Hippocampal formation (tissue), 2 donors: Measurements from ENCODE around the gene RHOH.
"Not testable (repeated sequence)": the region's sequence is repeated elsewhere in the genome, so short reads cannot be mapped to it uniquely, and the experiment has no call there.

Experiments
- DNase-seq, 2 donors: peaks; one replicate each; lab custom pipeline; 2025; lab: John Stamatoyannopoulos, UW

Gene RHOH

GRCh38 chr4:40262077-40262528, 65.3 kb downstream of the RHOH start:
- DNase-seq, result no peak

GRCh38 chr4:40262861-40263260, 66.0 kb downstream of the RHOH start:
- DNase-seq, result no peak

- DNase-seq, result no peak
Measured at GRCh38 chr4:40264497-40264896, 67.7 kb downstream of the RHOH start.

- DNase-seq, result no peak
Measured at GRCh38 chr4:40264995-40265909, 68.4 kb downstream of the RHOH start.

GRCh38 chr4:40265910-40266274, 69.1 kb downstream of the RHOH start:
- DNase-seq, result no peak

GRCh38 chr4:40269133-40269532, 72.3 kb downstream of the RHOH start:
- no peak for DNase-seq

GRCh38 chr4:40270609-40271008, 73.8 kb downstream of the RHOH start:
- DNase-seq, result no peak

- no peak for DNase-seq
Measured at GRCh38 chr4:40275065-40275730, 78.4 kb downstream of the RHOH start.

- no peak for DNase-seq
Measured at GRCh38 chr4:40276546-40276945, 79.7 kb downstream of the RHOH start.

GRCh38 chr4:40280586-40280985, 83.8 kb downstream of the RHOH start:
- no peak for DNase-seq

GRCh38 chr4:40281099-40281498, 84.3 kb downstream of the RHOH start:
- DNase-seq, result no peak

- no peak for DNase-seq
Measured at GRCh38 chr4:40281913-40282312, 85.1 kb downstream of the RHOH start.

- not testable (repeated sequence) for DNase-seq
Measured at GRCh38 chr4:40282857-40283256, 86.0 kb downstream of the RHOH start.

GRCh38 chr4:40283413-40283812, 86.6 kb downstream of the RHOH start:
- no peak for DNase-seq

GRCh38 chr4:40283968-40284367, 87.1 kb downstream of the RHOH start:
- DNase-seq, result no peak

- no peak for DNase-seq
Measured at GRCh38 chr4:40285692-40286091, 88.9 kb downstream of the RHOH start.

GRCh38 chr4:40288566-40288965, 91.7 kb downstream of the RHOH start:
- DNase-seq, result no peak

GRCh38 chr4:40289366-40290188, 92.7 kb downstream of the RHOH start:
- DNase-seq, result no peak

GRCh38 chr4:40290611-40291186, 93.9 kb downstream of the RHOH start:
- DNase-seq, result not testable (repeated sequence)

- DNase-seq, result no peak
Measured at GRCh38 chr4:40292313-40292759, 95.5 kb downstream of the RHOH start.

- DNase-seq, result no peak
Measured at GRCh38 chr4:40294339-40294738, 97.5 kb downstream of the RHOH start.

- DNase-seq, result not testable (repeated sequence)
Measured at GRCh38 chr4:40295030-40295429, 98.2 kb downstream of the RHOH start.
